Mononuclear cell (primary cell): ENCODE data around the gene UGGT2. TPM values are rescaled to one million over a fixed set of nuclear protein-coding genes. Genes with fewer than 3 reads are reported as not detected.
"Not testable (repeated sequence)": the region's sequence is repeated elsewhere in the genome, so short reads cannot be mapped to it uniquely, and the experiment has no call there.

Source experiments
- H3K27me3 ChIP-seq: 2 replicates; pipeline ENCODE4 v1.6.0; 2011; ENCODE audit warnings: low read length, control low read depth; ENCODE audit not compliant: insufficient read depth
- H3K4me1 ChIP-seq: 2 replicates; pipeline ENCODE4 v1.5.1; 2011; ENCODE audit warnings: mild to moderate bottlenecking, low read length, control low read depth; ENCODE audit not compliant: insufficient read depth
- H3K4me3 ChIP-seq: 2 replicates; pipeline ENCODE4 v1.5.1; 2011; ENCODE audit warnings: mild to moderate bottlenecking, low read length, moderate library complexity
- H3K9me3 ChIP-seq: 2 replicates; pipeline ENCODE4 v1.5.1; 2011; ENCODE audit warnings: low read depth, mild to moderate bottlenecking, control low read depth, low read length
- total RNA-seq: library from RNA; depleted of rRNA; stranded (reverse); fragments of >200 nt; gene quantifications from one replicate; pipeline ENCODE4 v1.2.3, GENCODE V29; 2012

UGGT2 gene
- total RNA-seq, 1 donor = 4.3 TPM

DNA sequence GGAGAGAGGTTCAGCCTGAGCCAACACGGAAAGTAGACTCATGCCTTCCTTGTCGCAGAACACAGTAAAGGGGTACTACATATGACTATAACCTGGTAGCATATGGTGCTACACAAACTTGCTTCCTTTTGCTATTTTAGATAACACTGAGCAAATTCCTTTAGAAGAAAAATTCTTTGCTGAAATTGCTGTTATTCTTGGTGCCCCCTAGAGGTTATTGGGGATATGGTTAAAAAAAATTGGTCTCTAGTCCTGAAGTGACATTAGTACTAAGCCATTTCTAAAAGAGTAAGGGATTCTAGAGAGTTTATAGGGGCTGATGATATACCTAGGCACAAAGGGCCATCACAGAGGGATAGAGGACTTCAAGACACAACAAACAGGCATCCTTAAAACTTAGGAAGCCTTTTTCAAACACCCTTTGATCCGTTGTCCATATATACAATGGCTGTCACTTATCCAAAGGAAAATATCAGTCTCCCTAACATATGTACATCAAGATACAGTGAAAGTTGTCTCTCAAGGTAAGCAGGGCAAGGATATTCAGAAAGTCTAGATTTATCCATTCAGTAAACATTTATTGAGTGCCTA lies 22.8 kb upstream of the UGGT2 start:
- no peaks in the 10 kb centered on the region for H3K4me1 ChIP-seq
- no peak overlapping the region for H3K4me3 ChIP-seq
- H3K9me3 ChIP-seq = no peaks in the 10 kb centered on the region
- no peaks in the 10 kb centered on the region for H3K27me3 ChIP-seq

GRCh38 chr13:96072392-96072791 lies 19.2 kb upstream of the UGGT2 start:
- Histone ChIP-seq H3K27me3 (no peaks in the 10 kb centered on the region), H3K9me3 (no peaks in the 10 kb centered on the region), H3K4me1 (no peaks in the 10 kb centered on the region), H3K4me3 (no peak overlapping the region)

GRCh38 chr13:96071504-96071903 lies 18.3 kb upstream of the UGGT2 start:
- H3K4me3 ChIP-seq = no peak overlapping the region
- no peaks in the 10 kb centered on the region for H3K4me1 ChIP-seq
- H3K27me3 ChIP-seq = no peaks in the 10 kb centered on the region
- H3K9me3 ChIP-seq = no peaks in the 10 kb centered on the region

DNA sequence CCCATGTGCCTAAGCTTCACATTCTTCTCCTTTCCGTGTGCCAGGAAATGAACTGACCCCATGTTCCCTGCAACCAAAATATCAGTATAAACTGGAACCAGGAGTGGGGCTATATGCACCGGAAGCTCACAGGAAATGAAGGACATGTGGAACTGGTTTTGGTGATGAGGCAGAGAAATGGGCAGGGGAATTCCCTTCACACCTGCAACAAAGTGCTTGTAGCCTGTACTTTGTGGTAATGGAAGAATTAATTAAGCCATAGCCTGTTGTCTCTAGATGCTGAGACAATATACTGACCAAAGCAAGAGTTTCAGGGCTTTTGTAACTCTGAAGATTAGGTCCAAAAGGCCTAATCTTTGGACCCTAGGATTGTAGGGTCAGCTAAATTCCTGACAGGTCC lies 15.5 kb upstream of the UGGT2 start:
- no peaks in the 10 kb centered on the region for H3K4me1 ChIP-seq
- H3K27me3 ChIP-seq = no peaks in the 10 kb centered on the region
- no peaks in the 10 kb centered on the region for H3K9me3 ChIP-seq
- H3K4me3 ChIP-seq = no peak overlapping the region

GRCh38 chr13:96065849-96066248 lies 12.6 kb upstream of the UGGT2 start:
- no peak overlapping the region for H3K4me3 ChIP-seq
- no peaks in the 10 kb centered on the region for H3K9me3 ChIP-seq
- H3K27me3 ChIP-seq = no peaks in the 10 kb centered on the region
- H3K4me1 ChIP-seq = no peaks in the 10 kb centered on the region

DNA sequence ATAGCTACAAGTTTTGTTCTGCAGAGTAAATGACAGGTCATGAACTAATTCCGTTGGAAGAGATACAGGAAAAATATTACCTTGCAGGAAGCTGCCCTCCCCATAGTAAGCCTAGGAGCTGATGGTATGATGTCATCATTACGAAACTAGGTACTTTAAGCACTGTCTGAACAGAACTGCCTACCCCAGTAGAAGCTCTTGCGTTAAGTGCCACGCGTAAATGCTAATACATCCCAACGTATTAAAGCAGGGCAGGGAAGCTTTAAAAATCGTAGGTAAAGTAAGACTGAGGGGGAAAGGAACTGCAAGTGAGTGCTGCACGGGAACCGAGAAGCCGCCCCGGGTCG lies 572 bp downstream of the UGGT2 start:
- Histone ChIP-seq H3K9me3 (no peaks in the 10 kb centered on the region), H3K4me1 (peaks cover 6% of the 10 kb centered on the region), H3K4me3 (peak overlapping the region; percentile 51), H3K27me3 (peaks cover 13% of the 10 kb centered on the region)

DNA sequence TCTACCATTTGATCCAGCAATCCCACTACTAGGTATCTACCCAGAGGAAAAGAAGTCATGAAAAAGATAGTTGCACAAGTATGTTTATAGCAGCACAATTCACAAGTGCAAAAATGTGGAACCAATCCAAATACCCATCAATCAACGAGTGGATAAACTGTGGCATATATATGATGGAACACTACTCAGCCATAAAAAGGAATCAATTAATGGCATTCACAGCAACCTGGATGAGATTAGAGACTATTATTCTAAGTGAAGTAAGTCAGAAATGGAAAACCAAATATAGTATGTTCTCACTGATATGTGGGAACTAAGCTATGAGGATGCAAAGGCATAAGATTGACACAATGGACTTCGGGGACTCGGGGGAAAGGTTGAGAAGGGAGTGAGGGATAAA lies 1.3 kb downstream of the UGGT2 start:
- H3K4me3 ChIP-seq, H3K9me3 ChIP-seq, H3K4me1 ChIP-seq: not testable (repeated sequence)
- H3K27me3 ChIP-seq = peaks cover 13% of the 10 kb centered on the region

DNA sequence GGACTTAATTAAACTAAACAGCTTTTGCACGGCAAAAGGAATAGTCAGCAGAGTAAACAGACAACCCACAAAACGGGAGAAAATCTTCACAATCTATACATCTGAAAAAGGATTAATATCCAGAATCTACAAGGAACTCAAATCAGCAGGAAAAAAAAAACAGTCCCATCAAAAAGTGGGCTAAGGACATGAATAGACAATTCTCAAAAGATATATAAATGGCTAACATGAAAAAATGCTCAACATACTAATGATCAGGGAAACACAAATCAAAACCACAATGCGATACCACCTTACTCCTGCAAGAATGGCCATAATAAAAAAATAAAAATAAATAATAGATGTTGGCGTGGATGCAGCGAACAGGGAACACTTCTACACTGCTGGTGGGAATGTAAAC lies 1.7 kb downstream of the UGGT2 start:
- not testable (repeated sequence) for H3K9me3 ChIP-seq, H3K4me3 ChIP-seq, H3K4me1 ChIP-seq
- peaks cover 13% of the 10 kb centered on the region for H3K27me3 ChIP-seq

DNA sequence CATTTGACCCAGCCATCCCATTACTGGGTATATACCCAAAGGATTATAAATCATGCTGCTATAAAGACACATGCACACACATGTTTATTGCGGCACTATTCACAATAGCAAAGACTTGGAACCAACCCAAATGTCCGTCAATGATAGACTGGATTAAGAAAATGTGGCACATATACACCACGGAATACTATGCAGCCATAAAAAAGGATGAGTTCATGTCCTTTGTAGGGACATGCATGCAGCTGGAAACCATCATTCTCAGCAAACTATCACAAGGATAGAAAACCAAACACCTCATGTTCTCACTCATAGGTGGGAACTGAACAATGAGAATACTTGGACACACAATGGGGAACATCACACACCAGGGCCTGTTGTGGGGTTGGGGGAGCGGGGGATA lies 2.2 kb downstream of the UGGT2 start:
- H3K27me3 ChIP-seq = peaks cover 13% of the 10 kb centered on the region
- not testable (repeated sequence) for H3K9me3 ChIP-seq, H3K4me3 ChIP-seq, H3K4me1 ChIP-seq

DNA sequence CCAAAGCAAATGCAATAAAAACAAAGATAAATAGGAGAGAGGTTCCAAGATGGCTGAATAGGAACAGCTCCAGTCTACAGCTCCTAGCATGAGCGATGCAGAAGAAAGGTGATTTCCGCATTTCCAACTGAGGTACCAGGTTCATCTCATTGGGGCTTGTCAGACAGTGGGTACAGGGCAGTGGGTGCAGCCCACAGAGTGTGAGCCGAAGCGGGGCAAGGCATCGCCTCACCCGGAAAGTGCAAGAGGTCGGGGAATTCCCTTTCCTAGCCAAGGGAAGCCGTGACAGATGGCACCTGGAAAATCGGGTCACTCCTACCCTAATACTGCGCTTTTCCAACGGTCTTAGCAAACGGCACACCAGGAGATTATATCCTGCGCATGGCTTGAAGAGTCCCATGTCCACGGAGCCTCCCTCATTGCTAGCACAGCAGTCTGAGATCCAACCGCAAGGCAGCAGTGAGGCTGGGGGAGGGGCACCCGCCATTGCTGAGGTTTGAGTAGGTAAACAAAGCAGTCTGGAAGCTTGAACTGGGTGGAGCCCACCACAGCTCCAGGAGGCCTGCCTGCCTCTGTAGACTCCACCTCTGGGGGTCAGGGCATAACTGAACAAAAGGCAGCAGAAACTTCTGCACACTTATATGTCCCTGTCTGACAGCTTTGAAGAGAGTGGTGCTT lies 6.6 kb downstream of the UGGT2 start:
- not testable (repeated sequence) for H3K4me1 ChIP-seq

GRCh38 chr13:96044238-96044637 lies 9.0 kb downstream of the UGGT2 start:
- H3K4me3 ChIP-seq = no peak overlapping the region
- no peaks in the 10 kb centered on the region for H3K4me1 ChIP-seq
- no peaks in the 10 kb centered on the region for H3K9me3 ChIP-seq
- H3K27me3 ChIP-seq = no peaks in the 10 kb centered on the region

More for the DNA sequence above, 6.6 kb downstream of the UGGT2 start:
- not testable (repeated sequence) for H3K27me3 ChIP-seq, H3K9me3 ChIP-seq, H3K4me3 ChIP-seq

DNA sequence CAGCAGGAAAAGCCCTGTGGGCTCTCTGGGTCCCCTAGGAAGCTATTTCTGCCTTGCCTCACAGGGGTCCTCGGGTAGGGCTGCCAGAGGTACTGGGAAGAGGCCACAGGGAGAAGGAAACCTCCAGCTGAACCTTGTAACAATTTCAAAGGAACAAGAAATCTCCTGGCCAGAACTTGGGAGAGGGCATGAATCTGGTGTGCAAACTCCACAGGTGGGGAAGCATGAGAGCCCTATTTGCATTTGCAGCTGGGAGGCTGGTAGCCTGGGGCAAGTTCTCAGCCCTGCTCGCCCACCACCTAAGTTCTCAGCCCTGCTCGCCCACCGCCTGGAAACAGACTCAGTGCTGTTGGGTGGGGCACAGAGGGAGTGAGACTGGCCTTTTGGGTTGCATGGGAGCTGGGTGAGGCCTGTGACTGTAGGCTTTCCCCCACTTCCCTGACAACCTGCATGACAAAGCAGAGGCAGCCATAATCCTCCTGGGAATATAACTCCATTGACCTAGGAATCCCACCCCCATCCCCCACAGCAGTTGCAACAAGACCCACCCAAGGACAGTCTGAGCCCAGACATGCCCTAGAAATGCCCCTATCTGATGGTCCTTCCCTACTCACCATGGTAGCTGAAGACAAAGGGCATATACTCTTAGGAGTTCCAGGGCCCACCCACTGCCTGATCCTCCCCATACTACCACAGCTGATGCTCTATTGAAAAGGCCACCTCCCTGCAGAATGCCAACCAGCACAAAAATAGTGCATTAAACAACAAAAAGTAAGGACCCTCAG lies 11.7 kb downstream of the UGGT2 start:
- Histone ChIP-seq H3K27me3 (no peaks in the 10 kb centered on the region), H3K4me1 (no peaks in the 10 kb centered on the region), H3K9me3 (no peaks in the 10 kb centered on the region), H3K4me3 (no peak overlapping the region)

GRCh38 chr13:96036515-96036914 lies 16.7 kb downstream of the UGGT2 start:
- Histone ChIP-seq H3K4me1 (no peaks in the 10 kb centered on the region), H3K27me3 (no peaks in the 10 kb centered on the region), H3K4me3 (no peak overlapping the region), H3K9me3 (no peaks in the 10 kb centered on the region)

DNA sequence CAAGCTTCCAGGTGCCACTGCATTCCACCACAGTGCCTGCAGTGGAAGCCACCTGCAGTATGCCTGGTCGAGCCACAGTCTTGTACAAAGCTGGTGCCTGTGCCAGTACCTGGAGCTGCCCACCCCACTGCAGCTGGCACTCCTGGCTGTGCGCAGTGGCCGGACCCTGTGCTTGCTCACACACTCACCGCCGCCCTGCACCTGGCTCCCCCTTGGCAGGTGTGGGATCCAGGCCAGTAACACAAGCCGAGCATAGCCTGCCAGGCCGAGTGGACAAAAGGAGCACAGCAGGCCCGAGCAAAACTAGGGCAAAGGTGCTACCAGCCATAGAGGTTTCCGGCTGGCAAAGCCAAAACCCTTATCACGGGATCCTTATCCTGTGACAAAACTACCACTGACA lies 18.5 kb downstream of the UGGT2 start:
- Histone ChIP-seq H3K4me1 (no peaks in the 10 kb centered on the region), H3K4me3 (no peak overlapping the region), H3K27me3 (no peaks in the 10 kb centered on the region), H3K9me3 (no peaks in the 10 kb centered on the region)

DNA sequence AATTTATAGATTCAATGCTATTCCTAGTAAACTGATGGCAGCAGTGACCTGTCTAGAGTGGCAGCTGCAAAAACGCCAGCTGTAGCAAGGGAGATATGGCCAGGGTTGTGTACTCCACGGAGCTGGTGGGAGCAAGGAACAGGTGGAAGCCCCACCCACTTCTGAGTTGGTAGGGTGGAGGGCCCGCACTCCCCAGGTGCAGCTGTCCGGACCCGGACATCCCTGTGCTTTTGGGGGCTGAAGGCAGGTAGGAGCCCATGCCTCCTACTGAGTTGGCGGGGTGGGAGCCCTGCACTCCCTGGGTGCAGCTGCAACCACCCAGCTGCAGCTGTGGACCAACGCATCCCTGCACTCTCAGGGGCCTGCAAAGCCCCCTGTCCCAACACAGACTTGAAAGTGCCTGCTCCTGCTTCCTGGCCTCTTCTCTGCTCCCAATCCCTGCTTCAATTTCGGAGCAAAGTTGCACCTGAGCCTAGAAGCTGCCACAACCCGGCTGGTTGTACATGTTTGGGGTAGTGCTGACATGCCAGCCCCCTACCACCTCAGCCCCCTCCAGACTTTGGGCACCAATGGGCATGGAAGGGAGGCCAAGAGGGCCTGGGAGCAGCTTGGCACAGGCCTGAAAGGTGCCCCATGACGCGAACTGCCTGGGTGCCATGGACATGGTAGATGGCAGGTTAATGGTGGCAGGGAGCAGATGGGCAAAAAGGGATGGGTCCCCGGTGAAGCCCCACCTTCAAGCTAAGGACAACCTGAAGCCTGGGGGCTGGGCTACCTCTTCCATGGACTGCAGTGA lies 19.8 kb downstream of the UGGT2 start:
- Histone ChIP-seq H3K27me3 (no peaks in the 10 kb centered on the region), H3K4me3 (no peak overlapping the region), H3K9me3 (no peaks in the 10 kb centered on the region), H3K4me1 (no peaks in the 10 kb centered on the region)
